Psoas muscle (tissue), 8 donors: ENCODE data around the gene SLC7A6. TPM values are rescaled to one million over a fixed set of nuclear protein-coding genes. Genes with fewer than 3 reads are reported as not detected.
A peak's percentile ranks its signal among the peaks of the same experiment; 100 is the strongest.

ENCODE experiments used
- ATAC-seq, 4 donors: fragments of 200-7000 bp; cut with Tn5 transposase; one replicate each; pipeline ENCODE4 v1.9.1; 2020; ENCODE audit warnings: moderate library complexity in 3 of 4, mild to moderate bottlenecking in 2 of 4
- DNase-seq, 2 donors: peaks; one replicate each; pipeline ENCODE4 v3.0.0-alpha.2; 2020
- H3K27ac ChIP-seq: fragments of 200-600 bp; one replicate; pipeline ENCODE4 v1.8.0; 2022
- H3K27me3 ChIP-seq, 3 donors: fragments of 200-600 bp in 1 of 3; one replicate each; pipeline versions ENCODE4 v1.6.1 to v1.8.0; 2013 to 2022; ENCODE audit warnings: low read length in 2 of 3, mild to moderate bottlenecking in 2 of 3, moderate library complexity in 1 of 3; ENCODE audit not compliant: insufficient read depth in 3 of 3
- H3K36me3 ChIP-seq, 2 donors: fragments of 200-600 bp in 1 of 2; one replicate each; pipeline versions ENCODE4 v1.6.1 to v1.8.0; 2013 to 2022; ENCODE audit warnings: low read depth in 1 of 2, mild to moderate bottlenecking in 1 of 2, moderate library complexity in 1 of 2; ENCODE audit not compliant: insufficient read depth in 1 of 2
- H3K4me1 ChIP-seq: fragments of 200-600 bp; one replicate; pipeline ENCODE4 v1.8.0; 2022
- H3K4me3 ChIP-seq: fragments of 200-600 bp; one replicate; pipeline ENCODE4 v1.8.0; 2022; ENCODE audit warnings: mild to moderate bottlenecking
- H3K9me3 ChIP-seq: fragments of 200-600 bp; one replicate; pipeline ENCODE4 v1.8.0; 2022
- CTCF ChIP-seq: fragments of 200-600 bp; IDR thresholded peaks from one replicate; pipeline ENCODE4 v1.8.0; 2022; ENCODE audit warnings: antibody characterized with exemption
- WGBS, 3 donors: extraction: QIAGEN DNeasy Blood & Tissue Kit; methylation state at CpG; one replicate each; pipeline versions ENCODE4 v1.1.6 to v1.1.7; 2013; 5-methylcytosine and 5-hydroxymethylcytosine counted together
- intact Hi-C, 2 donors: fragments of 100-400 bp; cut with DNase I; formaldehyde crosslinking; loops; one replicate each; pipeline versions ENCODE4 v1.11.0 to v1.14.2; 2022
- polyA plus RNA-seq, 3 donors: library from polyadenylated mRNA; stranded (reverse); fragments of 200-250 nt; gene quantifications; one replicate each; pipeline ENCODE4 v1.2.3, GENCODE V29; 2013
- total RNA-seq, 4 donors: library from RNA; stranded (reverse); fragmentation: NEBNext Ultra II Directional in 2 of 4; extraction: Animal tissue kit (Norgen Biotek cat#: 25700) in 2 of 4; gene quantifications; one replicate each; pipeline versions ENCODE4 v1.2.1 to v1.2.4, GENCODE V29; 2021 to 2023
- donor health status: healthy with polysubstance abuse.
- donor health status: DM: no; HTN: no; CAD: no; lungs with moderate emphysema.
- donor health status: Bipolar disorder and iron deficiency.
- donor health status: healthy.
- donor health status: DM: yes; HTN: yes; CAD: no.
- donor health status: DM: no; HTN: no; CAD: no.
- donor health status: DM: no; HTN: no; CAD: no.
- donor health status: DM: yes; HTN: yes; CAD: no.

SLC7A6 gene
- total and polyA plus RNA-seq, 7 donors, result 9.2 to 217 (median 48.7) TPM

- TF ChIP-seq CTCF, result peak; percentile 21
- ATAC-seq (peak; percentile 98 to 99 (median 99)), DNase-seq (peak; percentile 91 to 94)
- intact Hi-C loops, result loop anchor here (5.0 to 10.0 kb wide), 2 partner anchors 49 to 236 kb away; partner anchors contain the start of gene SLC7A6 (in 1 of the 2)
- H3K36me3 ChIP-seq, result peaks cover 8 to 62% of the 10 kb centered on the region in 2 donors
- no peaks in the 10 kb centered on the region for H3K27me3 ChIP-seq
- peak within 1 kb of the TSS; percentile 96 for H3K4me3 ChIP-seq
- 0 to 1% (median 1%) methylated on average over 61 to 62 of the region's 62 CpGs for WGBS, 3 donors
- peaks cover 31% of the 10 kb centered on the region for H3K4me1 ChIP-seq
- H3K27ac ChIP-seq, result peak within 1 kb of the TSS; percentile 94
- no peaks in the 10 kb centered on the region for H3K9me3 ChIP-seq
These were observed 46.6 kb downstream of the SLC7A6 start, which contains the start of the genes PRMT7 and SLC7A6OS for GRCh38 chr16:68310774-68311511. Gene PRMT7, plus strand, starts transcription at chr16:68311019. Its CDS starts 4,961 bp downstream, at chr16:68315980. Gene SLC7A6OS, minus strand, starts transcription at chr16:68310946. Its CDS starts 20 bp downstream, at chr16:68310926.

- WGBS, 3 donors, result 69 to 81% (median 74%) methylated on average over 4 of the region's 4 CpGs
- no peaks in the 10 kb centered on the region for H3K27me3 ChIP-seq
- peaks cover 31% of the 10 kb centered on the region for H3K4me1 ChIP-seq
- H3K36me3 ChIP-seq, result peaks cover 6 to 62% of the 10 kb centered on the region in 2 donors
- DNase-seq (no peak), ATAC-seq (no peak)
- H3K27ac ChIP-seq, result no peak overlapping the region
- no peaks in the 10 kb centered on the region for H3K9me3 ChIP-seq
- intact Hi-C loops, result loop anchor here (5.0 to 10.0 kb wide), 2 partner anchors 51 to 238 kb away; partner anchors contain the start of gene SLC7A6 (in 1 of the 2)
- H3K4me3 ChIP-seq, result no peak overlapping the region
- TF ChIP-seq CTCF, result no peak
These were observed 48.8 kb downstream of the SLC7A6 start for GRCh38 chr16:68313116-68313515.

DNA sequence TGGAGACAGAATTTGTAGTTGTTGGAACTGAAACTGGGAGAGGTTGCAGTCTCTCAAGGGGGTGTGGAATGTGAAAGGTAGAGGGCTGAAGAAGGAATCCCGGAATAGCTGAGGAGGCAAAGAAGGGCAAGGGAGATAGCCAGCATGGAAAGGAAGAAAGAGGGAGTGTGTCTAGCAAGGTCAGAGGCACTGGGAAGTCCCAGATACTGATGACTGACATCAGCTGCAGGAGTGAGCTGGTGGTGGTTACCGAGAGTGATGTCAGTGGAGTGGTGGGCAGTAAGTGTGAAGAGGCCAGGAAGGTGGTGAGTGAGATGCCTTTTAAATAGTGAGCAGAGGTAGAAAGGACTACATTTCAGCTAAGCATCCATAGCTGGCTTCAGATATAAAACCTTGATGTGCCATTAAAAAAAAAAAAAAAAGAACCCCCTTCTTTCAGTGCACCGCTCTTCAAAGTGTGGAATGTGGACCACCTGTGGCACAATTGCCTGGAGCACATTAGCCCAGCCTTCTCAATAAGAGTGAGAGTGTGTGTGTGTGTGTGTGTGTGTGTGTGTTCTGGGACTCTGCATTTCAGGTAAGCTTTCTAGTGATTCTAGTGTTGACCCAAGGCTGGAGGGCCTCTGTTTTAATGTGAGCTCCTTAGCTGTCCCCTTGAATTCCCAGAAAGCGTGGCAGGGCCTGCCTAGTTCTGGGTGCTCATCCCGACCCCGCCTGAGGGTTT, 55.0 kb downstream of the SLC7A6 start:
- no peaks in the 10 kb centered on the region for H3K27me3 ChIP-seq
- 87 to 93% (median 92%) methylated on average over 6 of the region's 6 CpGs for WGBS, 3 donors

DNA sequence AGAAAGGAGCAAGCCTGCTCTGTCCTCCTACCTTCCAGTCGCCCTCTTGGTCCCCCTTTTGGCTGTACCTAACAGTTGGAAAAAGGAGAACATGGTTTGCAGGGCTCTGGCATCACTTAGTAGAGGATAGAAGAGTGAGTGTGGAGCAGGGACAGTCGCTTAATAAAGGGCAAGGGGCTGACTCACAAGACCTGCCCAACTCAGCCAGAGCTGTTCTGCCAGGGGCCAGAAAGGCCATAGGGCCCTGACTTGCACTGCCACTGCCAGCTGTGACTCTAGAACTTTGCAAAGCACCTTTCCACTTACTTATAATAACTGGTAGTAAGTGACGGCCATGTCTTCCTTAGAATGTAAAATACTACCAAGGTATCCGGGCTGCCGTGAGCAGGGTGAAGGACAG, 60.0 kb downstream of the SLC7A6 start:
- WGBS, 3 donors, result 91 to 95% (median 93%) methylated on average over 5 of the region's 5 CpGs
- no peak overlapping the region for H3K4me3 ChIP-seq
- H3K27ac ChIP-seq, result no peak overlapping the region
- no peaks in the 10 kb centered on the region for H3K4me1 ChIP-seq
- peaks cover 9 to 78% of the 10 kb centered on the region in 2 donors for H3K36me3 ChIP-seq
- intact Hi-C loops, result no loop called here
- H3K27me3 ChIP-seq, result no peaks in the 10 kb centered on the region
- DNase-seq, result no peak
- no peak for ATAC-seq
- TF ChIP-seq CTCF, result no peak
- no peaks in the 10 kb centered on the region for H3K9me3 ChIP-seq

More for the DNA sequence above, 55.0 kb downstream of the SLC7A6 start:
- TF ChIP-seq CTCF, result no peak
- ATAC-seq (no peak), DNase-seq (no peak)
- H3K4me3 ChIP-seq, result no peak overlapping the region
- no peak overlapping the region for H3K27ac ChIP-seq
- intact Hi-C loops, result loop anchor here in 1 of 2 donors (10.0 kb wide), 1 partner anchor 245 kb away; no protein-coding TSS in a partner anchor
- no peaks in the 10 kb centered on the region for H3K9me3 ChIP-seq
- H3K4me1 ChIP-seq, result no peaks in the 10 kb centered on the region
- peaks cover 2 to 87% of the 10 kb centered on the region in 2 donors for H3K36me3 ChIP-seq
